ENCODE data around the gene MRPS23.

MRPS23 gene

DNA sequence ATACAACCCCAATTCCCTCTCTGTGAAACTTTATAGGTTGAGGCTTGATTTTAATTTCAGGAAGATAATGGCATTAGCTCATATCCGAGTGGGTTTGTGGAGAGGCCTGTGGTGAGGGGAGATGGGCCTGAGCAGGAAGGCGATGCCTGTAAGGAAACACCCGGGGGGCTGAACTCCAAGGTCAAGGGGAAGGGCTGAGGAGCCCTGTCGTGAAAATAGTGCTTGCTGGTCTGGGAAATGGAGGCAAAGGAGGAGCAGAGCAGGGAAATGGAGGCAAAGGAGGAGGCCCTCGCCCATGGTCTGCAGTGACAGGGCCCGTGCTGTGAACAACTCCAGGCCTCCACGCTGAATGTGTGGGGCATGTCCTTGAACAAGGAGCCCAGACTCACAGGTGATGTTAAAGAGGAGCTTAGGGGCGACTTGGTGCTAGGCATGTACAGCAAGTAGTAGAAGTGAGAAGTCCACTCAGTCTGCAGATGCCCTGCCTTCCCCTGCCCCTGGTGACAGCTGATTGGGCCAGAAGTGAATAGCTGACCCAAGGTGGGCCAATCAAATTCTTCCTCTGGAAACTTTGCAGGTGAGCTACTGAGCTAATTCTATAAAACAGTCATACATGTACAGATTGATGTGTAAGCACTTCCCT lies 38.1 kb downstream of the MRPS23 start:
- no peak overlapping the region for H3K4me3 ChIP-seq (replicated peaks; ENCODE audit: low read depth, low read length)
- TF ChIP-seq, protein P1, sequence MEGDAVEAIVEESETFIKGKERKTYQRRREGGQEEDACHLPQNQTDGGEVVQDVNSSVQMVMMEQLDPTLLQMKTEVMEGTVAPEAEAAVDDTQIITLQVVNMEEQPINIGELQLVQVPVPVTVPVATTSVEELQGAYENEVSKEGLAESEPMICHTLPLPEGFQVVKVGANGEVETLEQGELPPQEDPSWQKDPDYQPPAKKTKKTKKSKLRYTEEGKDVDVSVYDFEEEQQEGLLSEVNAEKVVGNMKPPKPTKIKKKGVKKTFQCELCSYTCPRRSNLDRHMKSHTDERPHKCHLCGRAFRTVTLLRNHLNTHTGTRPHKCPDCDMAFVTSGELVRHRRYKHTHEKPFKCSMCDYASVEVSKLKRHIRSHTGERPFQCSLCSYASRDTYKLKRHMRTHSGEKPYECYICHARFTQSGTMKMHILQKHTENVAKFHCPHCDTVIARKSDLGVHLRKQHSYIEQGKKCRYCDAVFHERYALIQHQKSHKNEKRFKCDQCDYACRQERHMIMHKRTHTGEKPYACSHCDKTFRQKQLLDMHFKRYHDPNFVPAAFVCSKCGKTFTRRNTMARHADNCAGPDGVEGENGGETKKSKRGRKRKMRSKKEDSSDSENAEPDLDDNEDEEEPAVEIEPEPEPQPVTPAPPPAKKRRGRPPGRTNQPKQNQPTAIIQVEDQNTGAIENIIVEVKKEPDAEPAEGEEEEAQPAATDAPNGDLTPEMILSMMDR (IDR thresholded peaks at IDR 0.05; ENCODE audit: low read depth, low read length, missing control alignments): no peak
- DNase-seq (ENCODE audit: extremely low read depth, low read depth): no peak

DNA sequence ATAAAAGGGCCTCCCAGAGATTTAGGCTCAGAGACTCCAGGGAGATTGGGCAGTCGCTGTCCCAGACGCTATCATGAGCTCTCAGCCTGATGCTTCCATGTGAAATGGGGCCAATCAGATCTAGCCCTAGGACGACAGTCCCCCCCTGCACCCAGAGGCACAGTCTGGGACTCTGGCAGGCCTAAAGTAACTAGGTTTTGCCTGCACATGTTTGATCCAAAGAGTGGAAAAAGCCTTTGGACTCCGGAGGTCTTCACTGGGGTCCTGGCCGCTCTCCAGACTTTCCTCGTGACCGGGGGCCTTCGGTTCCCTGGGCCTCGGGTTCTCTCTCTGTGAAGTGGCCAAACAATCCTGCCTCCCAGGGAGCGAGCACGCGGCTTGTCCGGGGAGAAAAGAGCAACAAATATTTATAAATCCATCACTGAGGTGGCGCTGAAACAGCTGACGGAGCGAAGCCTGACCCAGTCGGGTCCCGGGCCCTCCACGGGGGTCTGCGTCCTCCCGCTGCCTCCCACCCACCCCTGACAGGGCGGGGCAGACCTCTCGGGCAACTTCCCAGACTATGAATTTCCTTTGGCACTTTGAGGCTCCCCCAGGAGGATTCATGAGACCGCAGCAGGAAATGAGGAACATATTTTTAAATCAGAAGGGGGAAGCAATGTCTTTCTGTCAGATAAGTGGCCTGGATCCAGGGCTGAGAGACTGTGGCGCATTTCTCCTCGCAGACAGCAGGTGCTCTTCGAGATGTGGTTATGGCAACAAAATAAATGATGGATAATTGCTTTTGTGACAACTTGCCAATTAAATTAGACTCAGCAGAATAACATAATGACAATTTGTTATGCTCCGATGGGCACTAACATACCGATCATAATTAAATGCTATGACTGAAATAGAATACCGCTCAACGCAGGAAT lies 38.9 kb downstream of the MRPS23 start:
- 0 out of 2 replicates have a peak overlapping the region, but pooled peaks have one; percentile 3 for H3K4me3 ChIP-seq (replicated peaks; ENCODE audit: low read depth, low read length)
- peak; percentile 52 for DNase-seq (ENCODE audit: extremely low read depth, low read depth)
- TF ChIP-seq, protein P1 (IDR thresholded peaks at IDR 0.05; ENCODE audit: low read depth, low read length, missing control alignments): no peak

DNA sequence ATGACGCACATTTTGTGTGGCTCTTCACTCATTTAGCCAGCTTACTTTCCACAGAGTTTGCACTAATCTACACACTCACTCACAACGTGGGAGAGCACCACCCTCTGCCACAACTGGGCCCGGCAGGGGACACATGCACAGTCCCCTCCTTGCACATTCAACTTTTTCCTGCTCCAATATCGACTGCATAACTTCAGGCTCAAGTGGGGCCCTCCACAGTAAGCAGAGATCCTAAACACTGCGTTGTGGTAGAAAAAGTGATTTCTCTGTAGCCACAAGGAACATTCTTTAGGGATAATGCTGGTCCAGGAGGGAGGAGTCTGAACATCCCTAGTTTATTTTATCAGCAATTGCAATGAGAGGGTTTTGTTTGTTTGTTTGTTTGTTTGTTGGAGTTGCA lies 40.0 kb downstream of the MRPS23 start:
- TF ChIP-seq, protein P1 (IDR thresholded peaks at IDR 0.05; ENCODE audit: low read depth, low read length, missing control alignments): no peak
- DNase-seq (ENCODE audit: extremely low read depth, low read depth): no peak

DNA sequence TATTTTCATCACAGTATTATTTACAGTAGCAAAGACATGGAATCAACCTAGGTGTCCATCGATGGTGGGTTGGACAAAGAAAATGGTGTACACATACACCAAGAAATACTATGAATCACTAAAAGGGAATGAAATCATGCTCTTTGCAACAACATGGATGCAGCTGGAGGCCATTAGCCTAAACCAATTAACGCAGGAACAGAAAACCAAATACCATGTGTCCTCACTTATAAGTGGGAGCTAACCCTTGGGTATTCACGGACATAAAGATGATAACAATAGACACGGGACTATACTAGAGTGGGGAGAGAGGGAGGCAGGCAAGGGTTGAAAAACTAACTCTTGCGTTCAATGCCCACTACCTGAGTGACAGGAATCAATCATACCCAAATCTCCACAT lies 41.0 kb downstream of the MRPS23 start:
- TF ChIP-seq, protein P1 (IDR thresholded peaks at IDR 0.05; ENCODE audit: low read depth, low read length, missing control alignments): no peak
- no peak for DNase-seq (ENCODE audit: extremely low read depth, low read depth)
- H3K4me3 ChIP-seq (replicated peaks; ENCODE audit: low read depth, low read length): no peak overlapping the region

More for the DNA sequence above, 40.0 kb downstream of the MRPS23 start:
- H3K4me3 ChIP-seq (replicated peaks; ENCODE audit: low read depth, low read length): no peak overlapping the region

DNA sequence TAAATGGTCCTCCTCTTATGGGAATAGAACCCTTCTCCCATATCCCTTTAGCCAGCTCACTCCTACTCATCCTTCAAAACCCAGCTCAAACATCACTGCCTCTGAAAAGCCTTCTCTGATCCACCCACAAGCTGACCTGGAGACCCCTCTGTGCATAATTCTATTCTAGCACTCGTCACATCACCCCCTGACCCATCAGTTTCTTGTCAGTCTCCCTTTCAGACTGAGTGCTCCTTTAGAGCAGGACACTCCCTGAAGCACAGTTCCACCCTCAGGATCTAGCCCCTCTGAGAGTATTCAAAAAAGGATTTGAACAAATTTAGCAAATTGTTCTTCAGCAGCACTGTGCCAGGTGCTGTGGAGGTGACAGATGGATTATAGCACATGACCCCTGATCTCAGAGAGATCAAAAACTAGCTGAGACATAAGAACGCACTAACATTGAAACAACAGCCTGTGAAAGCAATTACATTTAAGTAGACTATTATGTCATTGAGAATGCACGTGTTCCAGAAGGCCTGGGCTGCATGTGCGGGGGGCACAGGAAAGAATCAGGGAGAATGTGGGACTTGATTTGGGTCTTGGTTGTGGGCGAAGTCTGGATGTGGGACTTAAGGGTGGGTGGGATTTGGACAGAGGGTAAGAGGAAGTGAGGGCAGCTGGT lies 43.5 kb downstream of the MRPS23 start:
- no peak overlapping the region for H3K4me3 ChIP-seq (replicated peaks; ENCODE audit: low read depth, low read length)
- TF ChIP-seq, protein P1 (IDR thresholded peaks at IDR 0.05; ENCODE audit: low read depth, low read length, missing control alignments): no peak
- no peak for DNase-seq (ENCODE audit: extremely low read depth, low read depth)

DNA sequence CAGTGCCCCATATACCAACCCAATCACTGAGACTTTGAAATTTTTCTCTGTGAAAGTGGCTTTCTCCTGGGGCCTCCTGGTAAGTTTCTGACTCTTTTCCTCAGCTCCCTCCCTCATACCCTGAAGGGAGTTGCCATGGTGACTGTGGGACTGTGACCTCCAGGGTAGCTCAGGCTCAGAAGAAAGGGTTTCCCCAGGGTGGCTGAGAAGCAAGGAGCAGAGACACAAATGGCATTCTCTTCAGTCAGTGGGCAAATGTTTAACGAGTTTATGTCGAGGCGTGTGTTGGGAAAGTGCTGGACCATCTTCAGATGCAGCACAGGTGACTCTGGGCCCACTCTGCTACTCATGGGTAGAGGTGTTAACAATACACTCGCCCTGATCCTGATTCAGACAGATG lies 46.8 kb downstream of the MRPS23 start:
- no peak for DNase-seq (ENCODE audit: extremely low read depth, low read depth)
- TF ChIP-seq, protein P1 (IDR thresholded peaks at IDR 0.05; ENCODE audit: low read depth, low read length, missing control alignments): no peak
- no peak overlapping the region for H3K4me3 ChIP-seq (replicated peaks; ENCODE audit: low read depth, low read length)

Data from HFF-Myc (cell line).